Activated T-helper 1 cell treated with anti-CD3 and anti-CD28 coated beads, Interleukin-12 subunit alpha, Interleukin-12 subunit beta, Interleukin-2, Interleukin-4 antibody, amounts not matched to agents 30 ng/mL and 10 ng/mL and 1 ng/mL, durations not matched to agents 14 hours and 24 hours and 36 hours (primary cell): ENCODE data around the gene FMNL2. TPM values are rescaled to one million over a fixed set of nuclear protein-coding genes. Genes with fewer than 3 reads are reported as not detected.

Experiments
- DNase-seq: peaks from one replicate; pipeline ENCODE4 v3.0.0; 2021; ENCODE audit warnings: low spot score
- H3K27ac Mint-ChIP-seq: one replicate; pipeline ENCODE4 v1.8.0; 2021; ENCODE audit warnings: mild to moderate bottlenecking, mixed read lengths
- H3K27me3 Mint-ChIP-seq: one replicate; pipeline ENCODE4 v1.8.0; 2022; ENCODE audit warnings: mild to moderate bottlenecking, moderate library complexity, mixed read lengths; ENCODE audit not compliant: insufficient read depth
- H3K36me3 Mint-ChIP-seq: one replicate; pipeline ENCODE4 v1.8.0; 2021; ENCODE audit warnings: low read depth, mixed read lengths
- H3K4me1 Mint-ChIP-seq: one replicate; pipeline ENCODE4 v1.8.0; 2021; ENCODE audit warnings: low read depth, mixed read lengths
- H3K4me3 Mint-ChIP-seq: one replicate; pipeline ENCODE4 v1.8.0; 2021; ENCODE audit warnings: mild to moderate bottlenecking, moderate library complexity, mixed read lengths
- H3K9me3 Mint-ChIP-seq: one replicate; pipeline ENCODE4 v1.8.0; 2021; ENCODE audit warnings: mixed read lengths
- intact Hi-C: fragments of 100-400 bp; cut with micrococcal nuclease; formaldehyde crosslinking; loops from one replicate; pipeline ENCODE4 v1.15.1; 2024
- total RNA-seq: library from RNA; stranded (reverse); gene quantifications from 2 replicates; pipeline ENCODE4 v1.2.3, GENCODE V29; 2022

FMNL2 gene
- total RNA-seq, 1 donor from 2014 or later = 14.8 TPM

DNA sequence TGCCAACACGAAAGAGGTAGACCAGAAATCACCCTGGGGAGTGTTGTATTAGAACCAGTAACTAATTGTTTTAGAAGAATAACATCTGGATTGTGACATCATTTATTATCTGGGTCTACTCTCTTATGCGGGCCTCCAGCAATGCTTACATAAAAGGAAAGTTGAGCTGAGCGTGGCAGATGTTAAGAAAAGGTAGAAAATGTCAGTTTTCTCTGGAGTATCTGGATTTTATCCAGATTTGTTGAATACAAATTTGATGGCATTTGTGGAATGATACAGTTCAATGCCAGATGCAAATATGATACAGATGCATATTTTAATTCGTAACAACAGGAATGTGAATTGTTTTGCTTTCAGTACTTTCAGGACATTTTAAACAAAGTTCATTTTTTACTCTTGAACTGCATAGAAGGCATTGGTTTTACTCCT lies 292.0 kb downstream of the FMNL2 start:
- Mint-ChIP-seq H3K9me3 (no peaks in the 10 kb centered on the region), H3K36me3 (peaks cover 3% of the 10 kb centered on the region), H3K27ac (no peak overlapping the region), H3K27me3 (peaks cover 9% of the 10 kb centered on the region), H3K4me3 (no peak overlapping the region), H3K4me1 (peaks cover 16% of the 10 kb centered on the region)
- intact Hi-C loops = loop anchor here (2.0 kb wide), 1 partner anchor 590 kb away; no protein-coding TSS in a partner anchor
- no peak for DNase-seq

GRCh38 chr2:152627351-152627957 lies 292.5 kb downstream of the FMNL2 start:
- intact Hi-C loops = loop anchor here (2.0 kb wide), 1 partner anchor 591 kb away; no protein-coding TSS in a partner anchor

GRCh38 chr2:152629202-152629601 lies 294.2 kb downstream of the FMNL2 start:
- no peak overlapping the region for H3K4me3 Mint-ChIP-seq
- no peak overlapping the region for H3K27ac Mint-ChIP-seq
- DNase-seq = no peak
- H3K36me3 Mint-ChIP-seq = peaks cover 3% of the 10 kb centered on the region
- intact Hi-C loops = no loop called here
- H3K27me3 Mint-ChIP-seq = peaks cover 9% of the 10 kb centered on the region
- H3K4me1 Mint-ChIP-seq = peaks cover 16% of the 10 kb centered on the region
- H3K9me3 Mint-ChIP-seq = no peaks in the 10 kb centered on the region

More at GRCh38 chr2:152627351-152627957, 292.5 kb downstream of the FMNL2 start:
- no peak overlapping the region for H3K4me3 Mint-ChIP-seq
- no peaks in the 10 kb centered on the region for H3K9me3 Mint-ChIP-seq
- no peak overlapping the region for H3K27ac Mint-ChIP-seq
- H3K4me1 Mint-ChIP-seq = peaks cover 16% of the 10 kb centered on the region
- H3K36me3 Mint-ChIP-seq = peaks cover 3% of the 10 kb centered on the region
- no peak for DNase-seq
- H3K27me3 Mint-ChIP-seq = peaks cover 9% of the 10 kb centered on the region

GRCh38 chr2:152630466-152630865 lies 295.5 kb downstream of the FMNL2 start:
- Mint-ChIP-seq H3K4me1 (peaks cover 18% of the 10 kb centered on the region), H3K27me3 (peaks cover 9% of the 10 kb centered on the region), H3K9me3 (no peaks in the 10 kb centered on the region), H3K36me3 (peaks cover 3% of the 10 kb centered on the region), H3K27ac (no peak overlapping the region), H3K4me3 (no peak overlapping the region)
- DNase-seq = no peak
- intact Hi-C loops = no loop called here

GRCh38 chr2:152632736-152633135 lies 297.8 kb downstream of the FMNL2 start:
- peaks cover 22% of the 10 kb centered on the region for H3K4me1 Mint-ChIP-seq
- DNase-seq = no peak
- H3K9me3 Mint-ChIP-seq = no peaks in the 10 kb centered on the region
- no peak overlapping the region for H3K27ac Mint-ChIP-seq
- H3K27me3 Mint-ChIP-seq = peaks cover 5% of the 10 kb centered on the region
- H3K4me3 Mint-ChIP-seq = no peak overlapping the region
- no peaks in the 10 kb centered on the region for H3K36me3 Mint-ChIP-seq
- intact Hi-C loops = no loop called here

DNA sequence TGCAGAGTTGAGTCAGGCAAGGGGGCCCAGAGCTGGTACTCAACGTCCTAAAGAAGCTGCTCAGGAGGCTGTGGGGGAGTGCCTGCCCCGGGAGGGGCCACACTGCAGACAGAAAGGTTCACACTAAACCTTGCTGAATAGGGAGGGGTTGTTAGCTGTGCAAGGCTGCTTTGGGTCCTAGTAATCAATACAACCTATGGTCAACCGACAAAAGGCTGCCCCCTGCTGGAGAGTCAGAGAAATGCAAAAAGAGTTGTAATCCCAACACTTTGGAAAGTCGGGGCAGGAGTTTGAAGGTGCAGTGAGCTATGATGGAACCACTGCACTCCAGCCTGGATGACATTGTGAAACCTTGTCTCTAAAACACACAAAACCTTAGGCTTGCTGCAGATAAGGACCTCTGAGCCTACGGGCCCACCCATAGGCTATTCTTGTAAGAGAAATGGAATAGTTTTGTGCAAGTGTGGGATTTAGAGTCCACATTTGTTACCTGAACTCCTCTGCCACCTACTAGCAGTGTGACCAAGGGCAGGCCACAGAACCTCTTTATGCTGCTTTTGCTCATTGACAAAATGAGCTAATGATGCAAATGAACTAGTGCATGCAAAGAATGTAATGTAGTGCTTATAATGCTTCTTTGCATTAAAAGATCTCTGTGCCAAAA lies 300.8 kb downstream of the FMNL2 start:
- H3K27ac Mint-ChIP-seq = no peak overlapping the region
- peak; percentile 51 for DNase-seq
- no peak overlapping the region for H3K4me3 Mint-ChIP-seq
- no peaks in the 10 kb centered on the region for H3K9me3 Mint-ChIP-seq
- H3K4me1 Mint-ChIP-seq = peaks cover 6% of the 10 kb centered on the region
- H3K36me3 Mint-ChIP-seq = no peaks in the 10 kb centered on the region
- intact Hi-C loops = loop anchor here (1.0 to 5.0 kb wide), 5 partner anchors 218 to 598 kb away; partner anchors contain the start of gene FMNL2
- peaks cover 2% of the 10 kb centered on the region for H3K27me3 Mint-ChIP-seq

DNA sequence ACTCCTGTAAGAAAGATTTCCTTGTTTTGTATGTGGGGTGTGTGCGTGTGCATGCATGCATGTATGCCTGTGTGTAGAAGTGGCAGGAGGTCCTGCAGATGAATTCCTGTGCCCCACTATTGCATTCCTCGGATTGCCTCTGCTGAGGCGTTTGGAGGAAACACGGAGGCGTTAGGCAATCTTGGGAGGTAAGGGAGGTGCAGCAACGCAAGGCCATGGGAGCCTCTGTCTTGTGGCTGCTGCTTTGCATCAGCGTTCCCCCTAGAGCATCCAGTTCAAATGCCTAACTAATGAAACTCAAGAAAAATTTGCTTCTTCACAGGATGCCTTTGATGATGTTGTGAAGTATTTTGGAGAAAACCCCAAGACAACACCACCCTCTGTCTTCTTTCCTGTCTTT lies 302.3 kb downstream of the FMNL2 start:
- H3K36me3 Mint-ChIP-seq = peaks cover 3% of the 10 kb centered on the region
- H3K27me3 Mint-ChIP-seq = peaks cover 3% of the 10 kb centered on the region
- H3K4me1 Mint-ChIP-seq = peaks cover 6% of the 10 kb centered on the region
- intact Hi-C loops = loop anchor here (5.0 kb wide), 1 partner anchor 220 kb away; no protein-coding TSS in a partner anchor
- DNase-seq = no peak
- no peak overlapping the region for H3K27ac Mint-ChIP-seq
- H3K4me3 Mint-ChIP-seq = no peak overlapping the region
- H3K9me3 Mint-ChIP-seq = no peaks in the 10 kb centered on the region

GRCh38 chr2:152638056-152638455 lies 303.1 kb downstream of the FMNL2 start:
- no peak for DNase-seq
- H3K4me1 Mint-ChIP-seq = peaks cover 6% of the 10 kb centered on the region
- no peaks in the 10 kb centered on the region for H3K9me3 Mint-ChIP-seq
- H3K27me3 Mint-ChIP-seq = peaks cover 3% of the 10 kb centered on the region
- no peak overlapping the region for H3K4me3 Mint-ChIP-seq
- no peak overlapping the region for H3K27ac Mint-ChIP-seq
- intact Hi-C loops = loop anchor here (5.0 kb wide), 1 partner anchor 221 kb away; no protein-coding TSS in a partner anchor
- peaks cover 3% of the 10 kb centered on the region for H3K36me3 Mint-ChIP-seq

DNA sequence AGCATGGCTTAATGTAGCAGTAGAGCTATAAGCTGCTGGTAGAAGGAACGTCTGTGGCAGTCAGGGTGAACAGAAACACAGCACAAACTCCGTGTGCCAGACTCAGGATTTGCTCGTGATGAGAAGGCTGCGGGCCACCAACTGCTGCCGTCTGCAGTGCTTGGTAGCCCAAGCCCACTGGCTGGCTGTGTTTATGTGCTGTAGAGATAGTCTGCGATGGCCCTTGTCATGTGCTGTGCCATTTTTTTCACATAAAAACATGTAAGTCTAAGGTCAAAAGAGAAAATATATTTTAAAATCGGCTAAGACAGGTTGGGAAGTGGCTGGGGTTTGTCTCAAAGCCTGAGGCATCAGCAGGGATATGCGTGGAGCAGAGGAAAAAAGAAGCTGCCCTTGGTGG lies 303.6 kb downstream of the FMNL2 start:
- H3K9me3 Mint-ChIP-seq = no peaks in the 10 kb centered on the region
- H3K36me3 Mint-ChIP-seq = peaks cover 3% of the 10 kb centered on the region
- intact Hi-C loops = loop anchor here (5.0 kb wide), 1 partner anchor 221 kb away; no protein-coding TSS in a partner anchor
- no peak overlapping the region for H3K27ac Mint-ChIP-seq
- H3K27me3 Mint-ChIP-seq = peaks cover 3% of the 10 kb centered on the region
- H3K4me3 Mint-ChIP-seq = no peak overlapping the region
- no peak for DNase-seq
- H3K4me1 Mint-ChIP-seq = peaks cover 6% of the 10 kb centered on the region

DNA sequence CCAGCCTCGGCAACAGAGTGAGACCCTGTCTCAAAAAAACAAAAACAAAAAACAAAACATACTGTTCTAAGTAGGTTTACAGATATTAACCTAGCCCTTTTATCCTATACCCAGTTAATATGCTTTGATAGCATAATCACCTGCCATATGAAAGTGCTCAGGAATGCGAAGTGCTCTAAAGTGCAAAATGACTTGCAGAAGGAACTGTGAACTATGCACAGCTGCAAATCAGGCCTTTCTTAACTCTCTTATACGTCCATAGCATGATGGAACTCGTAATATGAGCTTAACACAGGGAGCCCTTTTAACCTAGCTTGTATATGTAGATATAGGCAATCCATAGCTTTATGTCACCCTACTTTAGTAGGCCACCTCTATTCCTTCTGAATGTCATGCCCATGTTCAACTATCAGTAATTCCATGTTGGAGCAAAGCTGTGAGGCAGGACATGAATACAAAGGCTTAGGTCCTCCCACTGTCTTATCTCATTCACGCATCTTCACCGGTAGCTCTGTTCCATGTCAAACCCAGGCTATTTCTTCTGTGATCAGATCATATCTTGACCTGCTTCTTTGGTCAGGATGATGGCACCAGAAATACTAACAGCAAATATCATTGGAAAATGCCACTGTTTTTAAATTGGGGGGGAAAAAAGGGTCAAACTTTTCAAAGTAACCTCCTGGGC lies 309.4 kb downstream of the FMNL2 start:
- H3K27me3 Mint-ChIP-seq = peaks cover 2% of the 10 kb centered on the region
- H3K9me3 Mint-ChIP-seq = no peaks in the 10 kb centered on the region
- no peak for DNase-seq
- H3K27ac Mint-ChIP-seq = no peak overlapping the region
- intact Hi-C loops = no loop called here
- peaks cover 7% of the 10 kb centered on the region for H3K36me3 Mint-ChIP-seq
- no peak overlapping the region for H3K4me3 Mint-ChIP-seq
- H3K4me1 Mint-ChIP-seq = no peaks in the 10 kb centered on the region

GRCh38 chr2:152646264-152646663 lies 311.3 kb downstream of the FMNL2 start:
- Mint-ChIP-seq H3K27me3 (peaks cover 1% of the 10 kb centered on the region), H3K4me3 (no peak overlapping the region), H3K27ac (no peak overlapping the region), H3K9me3 (no peaks in the 10 kb centered on the region), H3K36me3 (peaks cover 15% of the 10 kb centered on the region), H3K4me1 (no peaks in the 10 kb centered on the region)
- intact Hi-C loops = no loop called here
- DNase-seq = no peak

GRCh38 chr2:152646775-152647174 lies 311.8 kb downstream of the FMNL2 start:
- H3K4me3 Mint-ChIP-seq = no peak overlapping the region
- H3K4me1 Mint-ChIP-seq = no peaks in the 10 kb centered on the region
- H3K9me3 Mint-ChIP-seq = no peaks in the 10 kb centered on the region
- H3K36me3 Mint-ChIP-seq = peaks cover 12% of the 10 kb centered on the region
- DNase-seq = no peak
- intact Hi-C loops = no loop called here
- peaks cover 1% of the 10 kb centered on the region for H3K27me3 Mint-ChIP-seq
- no peak overlapping the region for H3K27ac Mint-ChIP-seq

DNA sequence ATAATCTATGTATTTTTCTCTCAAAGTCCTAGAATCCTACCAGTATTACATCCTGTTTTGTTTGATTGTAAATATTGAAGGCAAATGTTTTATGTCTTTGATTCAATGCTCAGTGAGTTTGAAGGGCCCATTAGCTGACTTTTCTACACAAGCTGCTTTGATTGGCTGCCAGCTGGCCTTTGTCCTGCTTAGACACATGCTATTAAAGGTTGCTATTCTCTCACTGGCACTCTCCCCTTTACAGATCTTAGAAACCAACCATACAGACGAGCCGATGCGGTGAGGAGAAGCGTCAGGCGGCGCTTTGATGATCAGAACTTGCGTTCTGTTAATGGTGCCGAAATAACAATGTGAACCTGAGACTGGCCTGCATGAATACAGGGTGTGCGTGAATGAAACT lies 312.6 kb downstream of the FMNL2 start:
- H3K27ac Mint-ChIP-seq = no peak overlapping the region
- intact Hi-C loops = no loop called here
- H3K9me3 Mint-ChIP-seq = no peaks in the 10 kb centered on the region
- no peak overlapping the region for H3K4me3 Mint-ChIP-seq
- no peaks in the 10 kb centered on the region for H3K27me3 Mint-ChIP-seq
- DNase-seq = no peak
- H3K36me3 Mint-ChIP-seq = peaks cover 12% of the 10 kb centered on the region
- no peaks in the 10 kb centered on the region for H3K4me1 Mint-ChIP-seq
